Measurements from ENCODE around the gene YAF2.

- TF ChIP-seq CTCF (IDR thresholded peaks at IDR 0.05) (no peak), POLR2A (IDR thresholded peaks at IDR 0.05) (no peak)
Measured at GRCh38 chr12:42213954-42214426, 24.1 kb downstream of the YAF2 start.
